ENCODE results near the gene NFKBIE. TPM values are rescaled to one million over a fixed set of nuclear protein-coding genes. Genes with fewer than 3 reads are reported as not detected.

The NFKBIE gene
- total RNA-seq, 1 donor from 2014 or later = 46.3 TPM

DNA sequence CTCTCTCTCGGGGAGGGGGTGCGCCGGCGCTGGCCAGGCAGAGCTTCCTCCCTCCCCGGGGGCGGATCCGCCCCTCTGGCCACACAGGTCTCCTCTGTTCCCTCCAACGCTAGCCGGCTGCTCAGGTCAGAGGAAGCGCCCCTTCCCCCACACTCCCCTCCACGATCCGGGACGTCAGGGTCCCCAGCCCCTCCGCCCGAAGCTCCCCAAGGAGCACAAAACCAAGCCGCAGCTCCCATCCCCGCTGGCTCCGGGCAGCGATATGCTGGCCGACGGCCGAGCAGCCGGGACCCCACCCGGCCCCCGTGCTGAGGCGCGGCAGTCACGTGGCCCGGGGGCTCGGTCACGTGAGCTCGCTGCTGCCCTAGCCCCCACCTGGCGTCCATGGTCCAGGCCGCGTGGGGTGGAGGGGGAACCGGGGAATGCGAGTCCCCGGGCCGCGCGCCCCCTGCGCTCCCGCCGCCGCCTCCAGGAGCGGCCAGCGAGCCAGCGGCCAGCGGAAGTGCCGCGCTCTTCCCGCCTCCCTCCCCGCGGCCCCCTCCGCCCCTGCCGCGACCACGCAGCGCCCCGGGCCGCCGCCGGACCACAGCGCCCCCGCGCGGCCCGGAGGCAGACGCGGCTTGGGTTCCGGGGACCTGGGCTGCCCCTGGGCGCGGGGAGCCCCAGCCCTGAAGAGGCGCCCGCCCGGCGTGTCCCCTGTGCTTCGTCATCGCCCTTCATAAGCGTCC lies 8.2 kb downstream of the NFKBIE start, which contains the start of gene SLC35B2:
Gene SLC35B2, minus strand, starts transcription at position 504 of the 728 bp plus-strand sequence. Its CDS starts 118 bp downstream, at position 386.
- no peak for DNase-seq (ENCODE audit: low read depth)
- H3K4me3 ChIP-seq (ENCODE audit: low read depth, low read length) = peak within 1 kb of the TSS; percentile 75
- no peaks in the 10 kb centered on the region for H3K27me3 ChIP-seq (ENCODE audit: control insufficient read depth, insufficient read depth, low read length)
- TF ChIP-seq, protein P1, sequence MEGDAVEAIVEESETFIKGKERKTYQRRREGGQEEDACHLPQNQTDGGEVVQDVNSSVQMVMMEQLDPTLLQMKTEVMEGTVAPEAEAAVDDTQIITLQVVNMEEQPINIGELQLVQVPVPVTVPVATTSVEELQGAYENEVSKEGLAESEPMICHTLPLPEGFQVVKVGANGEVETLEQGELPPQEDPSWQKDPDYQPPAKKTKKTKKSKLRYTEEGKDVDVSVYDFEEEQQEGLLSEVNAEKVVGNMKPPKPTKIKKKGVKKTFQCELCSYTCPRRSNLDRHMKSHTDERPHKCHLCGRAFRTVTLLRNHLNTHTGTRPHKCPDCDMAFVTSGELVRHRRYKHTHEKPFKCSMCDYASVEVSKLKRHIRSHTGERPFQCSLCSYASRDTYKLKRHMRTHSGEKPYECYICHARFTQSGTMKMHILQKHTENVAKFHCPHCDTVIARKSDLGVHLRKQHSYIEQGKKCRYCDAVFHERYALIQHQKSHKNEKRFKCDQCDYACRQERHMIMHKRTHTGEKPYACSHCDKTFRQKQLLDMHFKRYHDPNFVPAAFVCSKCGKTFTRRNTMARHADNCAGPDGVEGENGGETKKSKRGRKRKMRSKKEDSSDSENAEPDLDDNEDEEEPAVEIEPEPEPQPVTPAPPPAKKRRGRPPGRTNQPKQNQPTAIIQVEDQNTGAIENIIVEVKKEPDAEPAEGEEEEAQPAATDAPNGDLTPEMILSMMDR (IDR thresholded peaks at IDR 0.05; ENCODE audit: insufficient read depth, low read length, poor library complexity, severe bottlenecking) = no peak
- peaks cover 6% of the 10 kb centered on the region for H3K36me3 ChIP-seq (ENCODE audit: control insufficient read depth, insufficient read depth, low read length)

DNA sequence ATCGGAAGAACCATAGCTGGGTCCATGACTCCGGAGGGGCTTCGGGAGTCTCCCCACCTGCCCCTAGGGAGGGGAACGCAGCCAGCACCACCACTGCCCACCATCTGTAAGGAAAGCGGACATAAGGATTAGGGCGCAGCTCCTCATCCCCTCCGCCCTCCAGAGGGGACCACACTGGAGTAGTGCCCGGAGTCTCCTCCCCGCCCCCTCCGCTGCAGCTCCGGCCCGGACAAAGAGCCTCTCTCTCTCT lies 8.7 kb downstream of the NFKBIE start:
- Histone ChIP-seq H3K4me3 (ENCODE audit: low read depth, low read length) (peak overlapping the region; percentile 75), H3K27me3 (ENCODE audit: control insufficient read depth, insufficient read depth, low read length) (no peaks in the 10 kb centered on the region), H3K36me3 (ENCODE audit: control insufficient read depth, insufficient read depth, low read length) (peaks cover 8% of the 10 kb centered on the region)
- DNase-seq (ENCODE audit: low read depth) = no peak
- TF ChIP-seq, protein P1 (IDR thresholded peaks at IDR 0.05; ENCODE audit: insufficient read depth, low read length, poor library complexity, severe bottlenecking) = no peak

DNA sequence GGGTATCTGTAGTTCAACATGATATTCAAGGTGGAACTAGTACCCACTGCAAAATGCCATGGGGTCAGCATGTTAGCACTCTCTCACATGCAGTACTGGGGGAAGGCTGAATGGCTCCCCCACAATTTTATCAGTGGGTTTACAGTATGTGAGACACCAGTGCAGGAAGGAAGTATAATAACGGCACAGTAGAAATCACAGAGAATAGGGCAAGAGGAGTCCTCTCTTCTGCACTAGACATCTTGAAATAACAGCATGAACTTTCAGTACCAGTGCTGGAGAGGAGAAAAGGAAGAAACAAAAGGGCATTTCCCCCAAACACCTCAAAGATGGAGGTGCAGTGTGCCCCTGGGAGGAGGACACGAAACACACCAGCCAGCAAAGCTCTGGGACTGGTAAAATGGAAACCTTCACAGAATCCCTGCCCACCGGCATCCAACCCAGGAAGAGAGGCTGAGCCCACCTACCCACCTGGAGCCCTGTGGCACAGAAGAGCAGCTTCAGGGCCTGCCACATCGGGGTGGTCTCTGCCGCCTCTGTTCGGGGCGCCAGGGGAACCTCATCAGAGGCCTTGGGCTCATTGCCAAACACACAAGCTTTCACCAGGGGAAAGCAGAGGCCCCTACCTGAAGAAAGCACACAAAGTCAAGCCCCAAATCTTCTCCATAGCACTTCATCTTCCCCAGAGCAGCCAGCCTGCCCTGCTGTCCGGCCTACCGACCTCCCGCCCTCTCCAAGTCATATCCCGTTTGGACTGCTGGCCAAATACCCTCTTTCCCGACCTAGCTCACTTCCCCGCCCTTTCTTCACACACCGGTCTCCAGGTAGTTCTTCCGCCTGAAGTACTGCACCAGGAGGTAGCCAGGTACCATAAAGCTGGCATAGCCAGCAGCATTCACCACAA lies 9.2 kb downstream of the NFKBIE start:
- peaks cover 10% of the 10 kb centered on the region for H3K36me3 ChIP-seq (ENCODE audit: control insufficient read depth, insufficient read depth, low read length)
- H3K27me3 ChIP-seq (ENCODE audit: control insufficient read depth, insufficient read depth, low read length) = no peaks in the 10 kb centered on the region
- peak overlapping the region; percentile 75 for H3K4me3 ChIP-seq (ENCODE audit: low read depth, low read length)
- DNase-seq (ENCODE audit: low read depth) = no peak
- TF ChIP-seq, protein P1 (IDR thresholded peaks at IDR 0.05; ENCODE audit: insufficient read depth, low read length, poor library complexity, severe bottlenecking) = no peak

DNA sequence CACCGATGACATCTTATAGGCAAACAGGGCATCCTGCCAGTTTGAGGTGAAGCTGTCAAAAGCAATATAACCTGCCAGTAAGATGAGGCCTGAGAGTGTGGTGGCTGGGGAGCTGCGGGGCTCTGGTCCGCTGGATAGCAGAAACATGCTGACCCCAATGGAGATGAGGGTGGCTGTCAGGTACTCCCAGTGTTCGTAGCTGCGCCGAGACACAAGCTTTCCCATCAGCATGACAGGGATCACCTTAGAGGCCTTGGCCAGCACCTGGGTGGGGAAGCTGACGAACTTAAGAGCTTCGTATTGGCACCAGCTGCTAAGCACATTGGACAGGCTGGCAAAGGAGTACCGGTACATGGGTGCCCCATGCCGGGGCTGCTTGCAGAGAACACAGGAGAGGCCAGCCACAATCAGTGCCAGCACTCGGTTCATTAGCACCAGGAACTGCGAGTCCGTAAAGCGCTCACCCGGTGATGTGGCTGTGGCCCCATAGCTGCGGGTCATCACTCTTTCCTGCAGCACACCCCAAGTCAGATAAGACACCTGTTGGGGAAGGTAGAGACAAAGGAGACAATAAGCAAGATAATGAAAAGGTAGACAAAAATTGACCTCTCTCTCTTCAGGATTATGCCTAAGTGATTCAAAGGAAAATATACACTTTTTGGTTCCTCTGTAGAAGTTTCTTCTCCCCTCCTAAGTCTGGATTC lies 10.1 kb downstream of the NFKBIE start:
- Histone ChIP-seq H3K4me3 (ENCODE audit: low read depth, low read length) (no peak overlapping the region), H3K36me3 (ENCODE audit: control insufficient read depth, insufficient read depth, low read length) (peaks cover 14% of the 10 kb centered on the region), H3K27me3 (ENCODE audit: control insufficient read depth, insufficient read depth, low read length) (no peaks in the 10 kb centered on the region)
- TF ChIP-seq, protein P1 (IDR thresholded peaks at IDR 0.05; ENCODE audit: insufficient read depth, low read length, poor library complexity, severe bottlenecking) = no peak
- no peak for DNase-seq (ENCODE audit: low read depth)

DNA sequence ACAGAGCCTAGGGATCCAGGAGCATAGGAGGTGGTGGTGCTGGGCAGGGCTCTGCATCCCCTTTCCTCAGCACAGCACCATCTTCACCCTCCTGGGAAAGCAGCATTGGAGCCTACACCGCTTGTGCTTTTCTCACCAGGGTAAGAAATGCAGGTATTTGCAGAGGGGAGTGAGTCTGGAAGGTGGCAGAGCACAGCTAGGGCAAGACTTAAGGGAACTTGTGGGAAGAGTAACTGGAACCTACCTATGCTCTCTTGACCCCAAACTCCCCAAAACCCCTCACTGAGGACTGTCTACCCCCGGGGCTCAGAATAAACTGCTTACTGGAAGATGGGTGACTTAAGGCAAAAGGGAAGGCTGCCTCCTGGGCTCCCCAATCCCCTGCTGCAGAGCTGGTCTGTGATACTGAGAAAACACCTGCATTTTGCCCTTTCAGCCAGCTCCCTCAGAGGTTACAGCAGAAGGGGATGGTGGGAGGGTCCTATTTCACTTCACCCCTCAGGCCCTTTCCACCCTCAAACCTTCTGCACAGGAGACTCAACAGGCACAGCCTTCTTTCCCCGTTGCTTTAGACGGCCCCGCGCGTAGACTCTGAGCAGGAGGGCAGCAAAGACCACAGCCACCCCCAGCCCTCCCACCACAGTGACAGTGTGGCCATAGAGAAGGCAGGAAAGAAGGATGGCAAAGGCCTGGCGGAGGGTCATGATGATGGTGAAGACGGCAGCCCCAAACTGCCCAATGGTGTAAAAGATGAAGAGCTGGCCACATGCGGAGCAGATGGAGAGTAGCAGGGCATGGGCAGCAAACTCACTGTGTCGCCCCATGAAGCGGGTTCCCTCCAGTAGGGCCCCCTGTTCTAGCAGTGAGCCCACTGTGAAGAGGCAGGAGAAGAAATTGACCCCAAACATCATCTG lies 10.9 kb downstream of the NFKBIE start:
- no peak for DNase-seq (ENCODE audit: low read depth)
- TF ChIP-seq, protein P1 (IDR thresholded peaks at IDR 0.05; ENCODE audit: insufficient read depth, low read length, poor library complexity, severe bottlenecking) = no peak
- no peaks in the 10 kb centered on the region for H3K27me3 ChIP-seq (ENCODE audit: control insufficient read depth, insufficient read depth, low read length)
- no peak overlapping the region for H3K4me3 ChIP-seq (ENCODE audit: low read depth, low read length)
- peaks cover 17% of the 10 kb centered on the region for H3K36me3 ChIP-seq (ENCODE audit: control insufficient read depth, insufficient read depth, low read length)
